OCI-LY1 (cell line): Measurements from ENCODE around the gene GPR27.

ENCODE experiments used
- EZH2 ChIP-seq: fragments of 200-600 bp; sonication (generic), shearing (Covaris generic); IDR thresholded peaks from 2 replicates; pipeline ENCODE4 v1.8.0; 2017; ENCODE audit warnings: borderline replicate concordance, mixed run types, mild to moderate bottlenecking, antibody characterized with exemption, low read length, moderate library complexity, mixed read lengths
- TF ChIP-seq, protein P1 (sequence below): fragments of 200-600 bp; sonication (generic), shearing (Covaris generic); IDR thresholded peaks from 2 replicates; pipeline ENCODE4 v1.5.1; 2017; ENCODE audit warnings: mild to moderate bottlenecking, antibody characterized with exemption, low read length, moderate library complexity, mixed read lengths

DNA sequence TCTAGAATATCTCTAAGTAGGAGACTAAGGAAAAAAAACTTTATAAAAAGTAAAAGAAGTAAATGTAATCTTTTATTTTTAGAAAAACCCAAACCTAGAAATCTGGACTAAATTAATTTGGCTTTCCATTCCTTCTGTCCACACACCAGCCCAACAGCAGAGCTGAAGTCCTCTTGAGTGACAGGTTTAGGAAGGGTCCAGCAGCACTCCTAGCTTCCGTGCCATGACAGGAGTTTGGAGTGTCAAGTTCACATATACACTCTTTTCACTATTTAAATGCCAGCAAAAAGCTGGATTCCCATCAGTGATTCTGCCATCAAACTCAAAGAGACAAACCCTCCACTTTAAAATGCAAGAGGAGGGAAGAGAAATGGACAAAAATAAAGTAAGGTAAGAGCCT is 18.2 kb downstream of the GPR27 start:
- TF ChIP-seq, protein P1, sequence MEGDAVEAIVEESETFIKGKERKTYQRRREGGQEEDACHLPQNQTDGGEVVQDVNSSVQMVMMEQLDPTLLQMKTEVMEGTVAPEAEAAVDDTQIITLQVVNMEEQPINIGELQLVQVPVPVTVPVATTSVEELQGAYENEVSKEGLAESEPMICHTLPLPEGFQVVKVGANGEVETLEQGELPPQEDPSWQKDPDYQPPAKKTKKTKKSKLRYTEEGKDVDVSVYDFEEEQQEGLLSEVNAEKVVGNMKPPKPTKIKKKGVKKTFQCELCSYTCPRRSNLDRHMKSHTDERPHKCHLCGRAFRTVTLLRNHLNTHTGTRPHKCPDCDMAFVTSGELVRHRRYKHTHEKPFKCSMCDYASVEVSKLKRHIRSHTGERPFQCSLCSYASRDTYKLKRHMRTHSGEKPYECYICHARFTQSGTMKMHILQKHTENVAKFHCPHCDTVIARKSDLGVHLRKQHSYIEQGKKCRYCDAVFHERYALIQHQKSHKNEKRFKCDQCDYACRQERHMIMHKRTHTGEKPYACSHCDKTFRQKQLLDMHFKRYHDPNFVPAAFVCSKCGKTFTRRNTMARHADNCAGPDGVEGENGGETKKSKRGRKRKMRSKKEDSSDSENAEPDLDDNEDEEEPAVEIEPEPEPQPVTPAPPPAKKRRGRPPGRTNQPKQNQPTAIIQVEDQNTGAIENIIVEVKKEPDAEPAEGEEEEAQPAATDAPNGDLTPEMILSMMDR: no peak
- no peak for TF ChIP-seq EZH2
